DMS53 treated with DMSO at 0.1 percent for 48 hours (cell line): ENCODE measurements around the gene BCKDHB.

Source experiments
- DNase-seq: peaks from one replicate; lab custom pipeline; 2025; ENCODE audit not compliant: unreplicated experiment; lab: John Stamatoyannopoulos, UW

BCKDHB gene

GRCh38 chr6:80366714-80367113 is 260.2 kb downstream of the BCKDHB start:
- DNase-seq, result peak; percentile 2

DNA sequence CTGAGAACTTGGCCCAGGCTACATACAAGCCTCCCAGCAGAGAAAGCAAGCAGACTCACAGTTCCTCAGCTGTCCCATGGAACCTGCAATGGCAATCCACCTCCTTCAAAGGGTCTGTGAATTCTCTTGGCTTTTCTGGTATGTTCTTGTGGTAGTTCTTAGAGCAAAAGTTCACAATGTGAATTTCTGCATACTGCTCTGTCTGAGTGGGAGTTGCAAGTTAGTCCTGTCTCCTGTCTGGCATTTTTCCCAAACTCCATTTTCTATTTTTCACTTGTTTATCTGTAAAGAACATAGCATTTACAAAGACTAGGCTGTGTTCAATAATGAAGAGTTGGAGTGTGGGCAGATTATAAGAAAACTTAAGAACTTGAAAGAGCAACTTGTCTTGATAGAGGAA is 269.9 kb downstream of the BCKDHB start:
- DNase-seq, result no peak

DNA sequence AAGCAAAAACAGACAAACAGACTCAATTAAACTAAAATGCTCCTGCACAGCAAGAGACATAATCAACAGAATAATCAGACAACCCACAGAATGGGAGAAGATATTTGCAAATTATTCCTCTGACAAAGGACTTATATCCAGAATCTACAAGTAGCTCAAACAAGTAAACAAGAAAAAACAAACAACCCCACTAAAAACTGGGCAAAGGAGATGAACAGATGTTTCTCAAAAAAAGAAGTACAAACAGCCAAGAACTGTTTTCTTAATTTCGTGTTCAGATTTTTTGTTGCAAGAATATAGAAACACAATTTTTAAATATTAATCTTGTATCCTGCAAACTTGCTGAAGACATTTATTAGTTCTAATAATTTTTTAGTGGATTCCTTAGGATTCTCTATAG is 274.1 kb downstream of the BCKDHB start:
- no peak for DNase-seq

DNA sequence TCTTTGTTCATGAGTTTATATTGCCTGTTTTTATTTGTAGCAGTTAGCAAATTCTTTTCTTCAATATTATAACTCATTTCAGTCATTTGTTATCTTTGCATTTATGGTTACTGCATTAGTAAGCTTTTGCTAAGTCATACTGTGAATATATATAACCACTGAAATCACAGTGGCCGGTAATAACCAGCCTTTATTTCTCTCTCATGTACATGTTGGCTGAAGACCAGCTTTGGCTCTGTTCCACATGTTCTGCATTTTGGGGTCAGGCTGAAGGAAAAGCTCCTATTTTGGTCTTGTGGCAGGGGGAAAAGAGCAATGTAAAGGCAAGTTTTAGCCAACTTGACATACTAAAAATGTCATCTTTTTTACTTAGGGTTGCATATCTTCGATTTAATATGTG is 276.3 kb downstream of the BCKDHB start:
- no peak for DNase-seq

- no peak for DNase-seq
These were observed 282.0 kb downstream of the BCKDHB start for GRCh38 chr6:80388507-80388906.
